Fibroblast of mammary gland (primary cell): Measurements from ENCODE around the gene CENPO.

ENCODE experiments used
- DNase-seq: peaks from one replicate; pipeline ENCODE4 v3.0.0-alpha.2; 2010; ENCODE audit warnings: low read depth
- H3K4me3 ChIP-seq: 2 replicates; pipeline ENCODE4 v1.5.1; 2011; ENCODE audit warnings: low read depth, mild to moderate bottlenecking, low read length, moderate library complexity; ENCODE audit not compliant: control insufficient read depth
- CTCF ChIP-seq: conservative IDR thresholded peaks from 2 replicates; pipeline ENCODE4 v1.5.1; 2011; ENCODE audit warnings: low read depth, low read length, inconsistent platforms; ENCODE audit not compliant: control insufficient read depth, insufficient read depth

Gene CENPO

GRCh38 chr2:24821433-24821891, 28.2 kb downstream of the CENPO start:
- no peak for TF ChIP-seq CTCF
- no peak for DNase-seq
- no peak overlapping the region for H3K4me3 ChIP-seq

GRCh38 chr2:24822049-24822706, 29.0 kb downstream of the CENPO start:
- H3K4me3 ChIP-seq, result no peak overlapping the region
- DNase-seq, result no peak
- TF ChIP-seq CTCF, result no peak

- DNase-seq, result no peak
- no peak for TF ChIP-seq CTCF
- H3K4me3 ChIP-seq, result no peak overlapping the region
Observed at GRCh38 chr2:24824071-24824588, 30.9 kb downstream of the CENPO start.

GRCh38 chr2:24824966-24825882, 32.0 kb downstream of the CENPO start:
- peak; percentile 36 for DNase-seq
- peak; percentile 69 for TF ChIP-seq CTCF
- no peak overlapping the region for H3K4me3 ChIP-seq

- H3K4me3 ChIP-seq, result no peak overlapping the region
Observed at GRCh38 chr2:24825883-24826772, 32.9 kb downstream of the CENPO start.

More at GRCh38 chr2:24825883-24826772, 32.9 kb downstream of the CENPO start:
- TF ChIP-seq CTCF, result no peak
- no peak for DNase-seq
